ENCODE measurements around the gene MAP2K7. TPM values are rescaled to one million over a fixed set of nuclear protein-coding genes. Genes with fewer than 3 reads are reported as not detected.

Gene MAP2K7
- total RNA-seq, 1 experiment from 2014 or later: 10.4 TPM

- Histone ChIP-seq H3K4me1 (ENCODE audit: low read length) (no peaks in the 10 kb centered on the region), H3K9me2 (replicated peaks; ENCODE audit: insufficient read depth, low read length) (no peaks in the 10 kb centered on the region), H3K36me3 (ENCODE audit: insufficient read depth, low read length) (no peaks in the 10 kb centered on the region), H3K9ac (ENCODE audit: low read length) (no peak overlapping the region), H2AFZ (ENCODE audit: low read length) (no peak overlapping the region), H3K27ac (ENCODE audit: low read length) (no peak overlapping the region), H3K79me2 (ENCODE audit: low read length) (no peaks in the 10 kb centered on the region), H3K4me3 (ENCODE audit: low read length) (no peak overlapping the region), H3K9me3 (ENCODE audit: low read length) (no peaks in the 10 kb centered on the region), H4K20me1 (ENCODE audit: insufficient read depth, low read depth, low read length) (no peaks in the 10 kb centered on the region), H3K27me3 (ENCODE audit: low read length) (no peaks in the 10 kb centered on the region), H3K4me2 (ENCODE audit: low read depth, low read length, poor library complexity, severe bottlenecking) (no peak overlapping the region)
- no peak for DNase-seq
These were observed 26.3 kb upstream of the MAP2K7 start for GRCh38 chr19:7877249-7877836.

GRCh38 chr19:7879111-7879807, 24.4 kb upstream of the MAP2K7 start:
- H2AFZ ChIP-seq (ENCODE audit: low read length): no peak overlapping the region
- no peak for DNase-seq

GRCh38 chr19:7879836-7880235, 23.8 kb upstream of the MAP2K7 start:
- Histone ChIP-seq H3K9ac (ENCODE audit: low read length) (no peak overlapping the region), H3K9me3 (ENCODE audit: low read length) (no peaks in the 10 kb centered on the region), H3K4me2 (ENCODE audit: low read depth, low read length, poor library complexity, severe bottlenecking) (no peak overlapping the region), H3K79me2 (ENCODE audit: low read length) (no peaks in the 10 kb centered on the region), H4K20me1 (ENCODE audit: insufficient read depth, low read depth, low read length) (no peaks in the 10 kb centered on the region), H3K9me2 (replicated peaks; ENCODE audit: insufficient read depth, low read length) (no peaks in the 10 kb centered on the region), H3K4me3 (ENCODE audit: low read length) (no peak overlapping the region), H3K27ac (ENCODE audit: low read length) (no peak overlapping the region), H2AFZ (ENCODE audit: low read length) (no peak overlapping the region), H3K27me3 (ENCODE audit: low read length) (no peaks in the 10 kb centered on the region), H3K36me3 (ENCODE audit: insufficient read depth, low read length) (no peaks in the 10 kb centered on the region), H3K4me1 (ENCODE audit: low read length) (no peaks in the 10 kb centered on the region)
- no peak for DNase-seq

More at GRCh38 chr19:7879111-7879807, 24.4 kb upstream of the MAP2K7 start:
- H3K79me2 ChIP-seq (ENCODE audit: low read length): no peaks in the 10 kb centered on the region
- H3K4me1 ChIP-seq (ENCODE audit: low read length): no peaks in the 10 kb centered on the region
- no peak overlapping the region for H3K4me2 ChIP-seq (ENCODE audit: low read depth, low read length, poor library complexity, severe bottlenecking)
- H3K4me3 ChIP-seq (ENCODE audit: low read length): no peak overlapping the region
- H3K36me3 ChIP-seq (ENCODE audit: insufficient read depth, low read length): no peaks in the 10 kb centered on the region
- H3K9me3 ChIP-seq (ENCODE audit: low read length): no peaks in the 10 kb centered on the region
- H3K27me3 ChIP-seq (ENCODE audit: low read length): no peaks in the 10 kb centered on the region
- H4K20me1 ChIP-seq (ENCODE audit: insufficient read depth, low read depth, low read length): no peaks in the 10 kb centered on the region
- no peaks in the 10 kb centered on the region for H3K9me2 ChIP-seq (replicated peaks; ENCODE audit: insufficient read depth, low read length)
- H3K9ac ChIP-seq (ENCODE audit: low read length): no peak overlapping the region
- H3K27ac ChIP-seq (ENCODE audit: low read length): no peak overlapping the region

GRCh38 chr19:7881910-7882309, 21.8 kb upstream of the MAP2K7 start:
- Histone ChIP-seq H3K36me3 (ENCODE audit: insufficient read depth, low read length) (no peaks in the 10 kb centered on the region), H3K9ac (ENCODE audit: low read length) (no peak overlapping the region), H2AFZ (ENCODE audit: low read length) (no peak overlapping the region), H3K4me2 (ENCODE audit: low read depth, low read length, poor library complexity, severe bottlenecking) (no peak overlapping the region), H3K79me2 (ENCODE audit: low read length) (no peaks in the 10 kb centered on the region), H3K9me3 (ENCODE audit: low read length) (no peaks in the 10 kb centered on the region), H3K4me1 (ENCODE audit: low read length) (no peaks in the 10 kb centered on the region), H3K27me3 (ENCODE audit: low read length) (no peaks in the 10 kb centered on the region), H4K20me1 (ENCODE audit: insufficient read depth, low read depth, low read length) (no peaks in the 10 kb centered on the region), H3K4me3 (ENCODE audit: low read length) (no peak overlapping the region), H3K27ac (ENCODE audit: low read length) (no peak overlapping the region), H3K9me2 (replicated peaks; ENCODE audit: insufficient read depth, low read length) (no peaks in the 10 kb centered on the region)
- DNase-seq: no peak

GRCh38 chr19:7883105-7883504, 20.6 kb upstream of the MAP2K7 start:
- no peaks in the 10 kb centered on the region for H3K79me2 ChIP-seq (ENCODE audit: low read length)
- H3K27me3 ChIP-seq (ENCODE audit: low read length): no peaks in the 10 kb centered on the region
- H4K20me1 ChIP-seq (ENCODE audit: insufficient read depth, low read depth, low read length): no peaks in the 10 kb centered on the region
- H3K27ac ChIP-seq (ENCODE audit: low read length): no peak overlapping the region
- no peak overlapping the region for H3K4me3 ChIP-seq (ENCODE audit: low read length)
- no peaks in the 10 kb centered on the region for H3K9me3 ChIP-seq (ENCODE audit: low read length)
- no peak overlapping the region for H2AFZ ChIP-seq (ENCODE audit: low read length)
- no peaks in the 10 kb centered on the region for H3K9me2 ChIP-seq (replicated peaks; ENCODE audit: insufficient read depth, low read length)
- H3K36me3 ChIP-seq (ENCODE audit: insufficient read depth, low read length): no peaks in the 10 kb centered on the region
- no peak for DNase-seq
- no peak overlapping the region for H3K4me2 ChIP-seq (ENCODE audit: low read depth, low read length, poor library complexity, severe bottlenecking)
- H3K9ac ChIP-seq (ENCODE audit: low read length): no peak overlapping the region
- no peaks in the 10 kb centered on the region for H3K4me1 ChIP-seq (ENCODE audit: low read length)

- H3K4me3 ChIP-seq (ENCODE audit: low read length): no peak overlapping the region
- no peaks in the 10 kb centered on the region for H3K27me3 ChIP-seq (ENCODE audit: low read length)
- H3K9me3 ChIP-seq (ENCODE audit: low read length): no peaks in the 10 kb centered on the region
- H3K9me2 ChIP-seq (replicated peaks; ENCODE audit: insufficient read depth, low read length): no peaks in the 10 kb centered on the region
- no peaks in the 10 kb centered on the region for H3K4me1 ChIP-seq (ENCODE audit: low read length)
- no peaks in the 10 kb centered on the region for H3K36me3 ChIP-seq (ENCODE audit: insufficient read depth, low read length)
- H2AFZ ChIP-seq (ENCODE audit: low read length): no peak overlapping the region
- H3K27ac ChIP-seq (ENCODE audit: low read length): no peak overlapping the region
- no peak for DNase-seq
- no peak overlapping the region for H3K9ac ChIP-seq (ENCODE audit: low read length)
- no peaks in the 10 kb centered on the region for H4K20me1 ChIP-seq (ENCODE audit: insufficient read depth, low read depth, low read length)
- no peaks in the 10 kb centered on the region for H3K79me2 ChIP-seq (ENCODE audit: low read length)
- H3K4me2 ChIP-seq (ENCODE audit: low read depth, low read length, poor library complexity, severe bottlenecking): no peak overlapping the region
These were observed 19.7 kb upstream of the MAP2K7 start for GRCh38 chr19:7883796-7884570.

GRCh38 chr19:7885818-7886217, 17.9 kb upstream of the MAP2K7 start:
- H3K9me2 ChIP-seq (replicated peaks; ENCODE audit: insufficient read depth, low read length): no peaks in the 10 kb centered on the region

GRCh38 chr19:7887408-7888144, 16.1 kb upstream of the MAP2K7 start:
- H3K4me2 ChIP-seq (ENCODE audit: low read depth, low read length, poor library complexity, severe bottlenecking): no peak overlapping the region
- H3K4me3 ChIP-seq (ENCODE audit: low read length): no peak overlapping the region
- no peak overlapping the region for H3K9ac ChIP-seq (ENCODE audit: low read length)
- H3K27ac ChIP-seq (ENCODE audit: low read length): no peak overlapping the region
- no peaks in the 10 kb centered on the region for H4K20me1 ChIP-seq (ENCODE audit: insufficient read depth, low read depth, low read length)
- no peaks in the 10 kb centered on the region for H3K36me3 ChIP-seq (ENCODE audit: insufficient read depth, low read length)
- no peak overlapping the region for H2AFZ ChIP-seq (ENCODE audit: low read length)
- no peaks in the 10 kb centered on the region for H3K9me2 ChIP-seq (replicated peaks; ENCODE audit: insufficient read depth, low read length)
- no peaks in the 10 kb centered on the region for H3K9me3 ChIP-seq (ENCODE audit: low read length)
- H3K4me1 ChIP-seq (ENCODE audit: low read length): no peaks in the 10 kb centered on the region
- no peaks in the 10 kb centered on the region for H3K27me3 ChIP-seq (ENCODE audit: low read length)
- no peaks in the 10 kb centered on the region for H3K79me2 ChIP-seq (ENCODE audit: low read length)
- DNase-seq: no peak

More at GRCh38 chr19:7885818-7886217, 17.9 kb upstream of the MAP2K7 start:
- Histone ChIP-seq H3K36me3 (ENCODE audit: insufficient read depth, low read length) (no peaks in the 10 kb centered on the region), H3K4me1 (ENCODE audit: low read length) (no peaks in the 10 kb centered on the region), H3K9ac (ENCODE audit: low read length) (no peak overlapping the region), H3K79me2 (ENCODE audit: low read length) (no peaks in the 10 kb centered on the region), H3K27ac (ENCODE audit: low read length) (no peak overlapping the region), H4K20me1 (ENCODE audit: insufficient read depth, low read depth, low read length) (no peaks in the 10 kb centered on the region), H3K9me3 (ENCODE audit: low read length) (no peaks in the 10 kb centered on the region), H2AFZ (ENCODE audit: low read length) (no peak overlapping the region), H3K4me2 (ENCODE audit: low read depth, low read length, poor library complexity, severe bottlenecking) (no peak overlapping the region), H3K4me3 (ENCODE audit: low read length) (no peak overlapping the region), H3K27me3 (ENCODE audit: low read length) (no peaks in the 10 kb centered on the region)
- DNase-seq: no peak

Data from Karpas-422 (cell line).